ENCODE data around the gene KRT6C.
"Not testable (repeated sequence)": the region's sequence is repeated elsewhere in the genome, so short reads cannot be mapped to it uniquely, and the experiment has no call there.

Gene KRT6C

DNA sequence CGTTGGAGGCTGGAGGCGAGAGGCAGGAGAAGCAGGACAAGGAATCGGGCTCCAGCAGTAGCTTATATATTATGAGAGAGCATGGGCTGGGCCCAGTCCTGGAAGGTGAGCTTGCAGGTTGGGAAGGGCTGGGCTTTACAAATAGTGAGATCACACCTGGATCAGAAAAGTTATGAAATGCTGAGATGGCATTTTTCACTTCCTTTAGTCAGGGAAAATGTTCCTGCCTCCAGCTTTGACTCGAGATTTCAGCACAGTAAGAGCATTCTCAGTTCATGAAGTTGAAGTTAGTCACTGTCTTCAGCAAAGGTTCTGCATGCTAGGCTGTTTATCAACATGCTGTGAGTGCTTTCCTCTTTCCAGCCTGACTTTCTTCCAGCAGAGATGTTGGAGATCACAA lies at the start of gene KRT6C:
Gene KRT6C (minus strand): TSS at position 38 of the 400 bp plus-strand sequence. CDS start 68 bp downstream, outside the sequence.
- DNase-seq: no peak

DNA sequence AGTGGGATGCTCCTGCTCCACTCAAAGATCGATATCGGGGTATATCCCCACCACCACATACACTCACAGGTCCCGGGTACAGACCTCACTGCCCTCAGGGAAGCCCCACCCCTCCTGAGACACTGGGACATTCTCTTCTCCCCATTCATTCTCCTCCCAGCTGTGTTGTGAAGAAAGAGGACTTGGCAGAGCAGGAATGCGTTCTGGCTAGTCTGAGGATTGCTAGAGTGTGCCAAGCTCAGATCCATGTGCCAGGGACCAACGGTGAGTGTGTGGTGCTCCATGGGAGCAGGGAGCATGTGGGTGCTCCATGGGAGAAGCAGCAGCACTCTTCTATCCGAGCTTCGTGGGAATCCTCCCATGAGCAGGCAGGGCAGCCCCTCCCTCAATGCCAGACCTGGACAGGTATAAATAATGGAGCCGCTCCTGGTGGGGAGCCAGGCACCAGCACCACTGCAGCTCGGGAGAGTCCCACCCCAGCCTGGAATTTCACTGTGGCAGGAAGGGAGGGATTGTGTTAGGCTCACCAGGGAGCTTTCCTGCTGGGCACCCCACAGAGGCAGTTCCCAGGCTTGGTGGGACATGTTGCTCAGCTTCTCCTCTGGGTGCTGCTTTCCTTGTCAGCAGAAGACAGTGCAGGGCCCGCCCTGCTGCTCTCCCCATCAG lies 48.9 kb upstream of the KRT6C start:
- DNase-seq: no peak

DNA sequence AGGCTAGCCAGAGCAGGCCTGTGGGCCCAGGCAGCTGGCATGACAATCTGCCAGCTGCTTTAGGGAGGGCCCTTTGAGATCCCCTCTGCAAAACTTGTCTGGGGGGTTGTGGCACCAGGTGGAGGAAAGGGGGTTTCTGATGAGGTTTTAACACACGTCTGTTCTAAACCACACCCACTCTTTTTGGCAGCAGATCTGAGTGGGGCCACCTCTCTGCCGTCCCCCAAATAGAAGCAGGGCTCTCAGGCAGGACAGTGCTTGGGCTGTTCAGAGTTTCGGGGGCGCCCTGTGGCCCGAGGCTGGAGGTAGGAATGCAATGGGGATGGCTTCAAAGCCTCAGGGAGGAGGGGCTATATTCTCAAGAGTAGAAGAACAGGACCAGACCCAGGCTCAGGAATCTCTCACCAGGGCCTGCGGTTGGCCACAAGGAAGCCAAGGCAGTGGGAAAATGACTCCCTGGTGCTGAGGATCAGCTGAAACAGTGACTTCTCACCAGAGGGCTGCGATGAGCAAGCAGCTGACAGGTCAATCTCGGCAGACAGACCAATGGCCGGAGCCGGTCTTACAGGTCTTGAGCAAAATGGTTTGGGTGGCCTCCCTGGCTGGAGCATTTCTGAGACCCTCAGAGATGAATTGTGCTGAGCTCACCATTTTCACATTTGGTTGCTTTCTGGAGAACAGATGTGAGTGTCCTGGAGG lies 48.1 kb upstream of the KRT6C start:
- no peak for DNase-seq

DNA sequence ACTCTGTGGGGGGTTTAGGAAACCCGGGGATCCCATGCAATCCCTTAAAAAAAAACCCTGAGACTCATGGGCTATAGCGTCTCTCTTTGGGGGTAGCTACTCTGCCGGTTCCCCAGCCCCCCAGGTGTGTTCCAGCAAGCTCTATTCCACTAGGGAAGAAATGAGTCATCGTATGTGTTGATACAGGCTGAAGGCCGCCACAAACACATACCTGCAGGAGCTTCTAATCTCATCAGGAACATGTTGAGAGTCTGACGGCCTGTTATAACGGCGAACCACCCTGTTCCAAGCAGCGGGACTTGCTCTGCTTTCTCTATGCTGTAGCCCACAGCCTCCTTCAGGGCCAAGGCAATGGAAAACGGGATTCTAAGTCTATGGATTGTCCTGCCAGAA lies 47.6 kb upstream of the KRT6C start:
- no peak for DNase-seq

DNA sequence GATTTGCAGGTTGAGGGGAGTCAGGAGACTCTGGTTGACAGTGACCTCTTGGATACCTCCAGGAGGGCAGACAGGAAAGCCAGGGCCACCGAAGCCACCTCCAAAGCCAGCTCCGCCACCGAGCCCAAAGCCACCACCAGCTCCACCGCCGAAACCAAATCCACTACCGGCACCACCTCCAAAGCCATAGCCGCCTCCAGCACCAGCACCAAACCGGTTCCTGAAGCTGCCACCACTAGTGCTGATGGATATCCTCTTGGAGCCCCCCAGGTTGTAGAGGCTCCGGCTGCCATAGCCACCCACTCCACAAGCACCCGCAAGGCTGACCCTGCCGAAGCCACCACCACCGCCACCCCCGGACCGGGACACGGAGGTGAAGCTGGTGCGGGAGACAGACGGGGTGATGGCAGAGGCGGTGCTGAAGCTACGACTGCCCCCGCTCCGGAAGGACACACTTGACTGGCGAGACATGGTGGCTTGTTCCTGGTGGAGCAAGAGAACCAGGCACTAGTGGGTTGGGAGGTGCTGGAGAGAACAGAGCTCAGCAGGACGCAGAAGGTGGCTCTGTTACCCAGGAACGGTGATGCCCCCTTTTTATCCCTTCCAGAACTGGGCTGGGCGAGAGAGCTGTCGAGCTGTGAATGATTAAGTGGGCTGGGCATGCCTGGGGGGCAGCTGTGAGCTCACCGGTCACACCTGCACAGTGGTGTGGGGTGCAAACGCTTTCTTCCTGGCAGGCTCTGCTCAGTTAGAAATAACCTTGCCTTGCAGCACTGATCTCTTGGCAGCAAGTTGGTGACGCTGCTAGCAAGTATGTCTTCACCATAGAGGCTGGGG lies 46.4 kb upstream of the KRT6C start, which contains the start of gene KRT5:
Gene KRT5 (minus strand): TSS at position 569 of the 837 bp plus-strand sequence. CDS start 98 bp downstream, at position 471.
- DNase-seq: no peak

DNA sequence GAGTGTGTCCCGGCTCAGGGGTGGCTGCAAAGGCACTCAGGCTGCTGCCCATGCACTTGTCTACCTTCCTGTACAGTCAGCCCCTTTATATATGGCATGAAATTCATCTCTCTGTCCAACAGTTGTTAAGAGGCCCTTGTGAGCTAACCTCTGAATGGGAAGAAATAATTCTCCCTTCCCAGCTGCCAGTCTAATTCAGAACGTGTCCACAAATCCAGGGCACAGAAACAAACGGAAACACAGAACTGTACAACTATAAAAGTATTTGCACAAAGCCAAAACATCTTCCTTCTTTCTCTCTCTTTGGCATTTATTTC lies 45.7 kb upstream of the KRT6C start:
- DNase-seq: no peak

DNA sequence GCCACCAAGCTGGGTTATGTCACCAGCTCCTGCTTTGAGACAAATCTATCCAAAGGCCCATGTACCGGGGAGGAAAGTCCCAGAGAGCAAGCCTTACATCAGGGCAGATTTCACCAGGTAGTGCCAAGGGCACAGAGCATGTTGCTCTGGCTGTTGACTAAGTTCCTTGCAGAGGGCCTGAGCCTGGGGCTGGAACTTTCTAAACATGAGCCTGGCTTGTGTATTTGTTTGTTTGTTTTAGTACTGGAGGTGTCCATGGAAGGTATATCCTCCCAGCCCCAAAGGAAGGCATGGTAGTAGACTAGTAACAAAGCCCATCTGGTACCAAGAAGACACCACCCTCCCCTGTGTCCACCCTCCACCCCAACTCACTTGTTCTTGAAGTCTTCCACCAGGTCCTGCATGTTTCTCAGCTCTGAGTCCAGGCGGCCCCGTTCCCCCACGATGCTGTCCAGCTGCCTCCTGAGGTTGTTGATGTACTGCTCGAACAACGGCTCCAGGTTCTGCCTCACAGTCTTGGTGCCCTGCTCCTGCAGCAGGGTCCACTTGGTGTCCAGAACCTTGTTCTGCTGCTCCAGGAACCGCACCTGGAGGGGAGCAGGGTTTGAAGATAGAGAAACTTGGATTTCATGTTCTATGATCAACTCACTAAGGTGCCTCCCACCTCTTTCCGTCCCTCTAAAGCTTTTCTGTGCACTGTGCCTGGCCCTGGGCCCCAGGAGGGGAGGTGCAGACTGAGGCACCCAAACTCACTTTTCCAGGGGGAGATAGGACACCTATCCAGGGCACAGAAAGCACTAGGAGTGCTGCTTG lies 45.2 kb upstream of the KRT6C start:
- no peak for DNase-seq

DNA sequence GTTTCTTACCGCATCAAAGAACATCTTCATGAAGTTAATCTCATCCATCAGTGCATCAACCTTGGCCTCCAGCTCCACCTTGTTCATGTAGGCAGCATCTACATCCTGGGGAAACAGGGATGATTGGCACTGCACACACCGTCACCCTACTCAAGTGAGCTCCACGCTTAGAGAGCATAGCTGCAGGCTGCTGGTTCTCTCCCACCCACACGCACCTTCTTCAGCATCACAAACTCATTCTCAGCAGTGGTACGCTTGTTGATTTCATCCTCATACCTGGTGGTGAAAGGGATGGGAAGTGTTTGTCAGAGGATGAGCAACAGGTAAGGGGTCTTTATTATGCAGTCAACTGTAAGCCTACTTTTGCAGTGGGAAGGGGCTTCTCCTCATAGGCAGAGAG lies 44.3 kb upstream of the KRT6C start:
- DNase-seq: no peak

DNA sequence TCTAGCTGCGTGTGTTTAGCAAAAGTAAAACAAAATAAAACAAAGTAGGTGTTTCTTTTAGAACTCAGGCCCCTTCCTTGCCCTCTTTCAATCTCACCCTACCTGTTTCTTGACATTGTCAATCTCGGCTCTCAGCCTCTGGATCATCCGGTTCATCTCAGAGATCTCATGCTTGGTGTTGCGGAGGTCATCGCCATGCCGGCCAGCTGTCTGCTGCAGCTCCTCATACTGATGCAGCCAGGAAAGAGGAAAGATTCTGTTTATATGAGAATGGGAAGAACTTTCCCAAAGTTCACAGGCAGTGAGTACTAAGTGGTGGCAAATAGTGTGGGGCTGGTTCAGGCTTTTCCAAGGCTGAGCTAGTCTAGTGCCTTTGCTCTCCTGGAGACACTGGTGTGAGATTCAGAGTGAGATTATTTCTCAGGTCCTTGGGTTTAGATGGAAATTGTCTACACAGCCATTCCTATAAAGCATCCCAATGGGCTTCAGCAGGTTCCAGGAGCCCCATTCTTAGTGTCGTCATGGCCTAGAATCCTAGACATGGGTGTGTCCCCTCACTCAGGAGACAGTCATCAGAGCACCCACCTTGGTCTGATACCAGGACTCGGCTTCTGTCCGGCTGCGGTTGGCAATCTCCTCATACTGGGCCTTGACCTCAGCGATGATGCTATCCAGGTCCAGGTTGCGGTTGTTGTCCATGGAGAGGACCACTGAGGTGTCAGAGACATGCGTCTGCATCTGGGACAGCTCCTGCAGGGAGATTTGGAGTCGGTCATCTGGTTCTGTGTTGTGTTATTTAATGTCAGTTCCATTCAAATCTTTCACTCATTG lies 43.6 kb upstream of the KRT6C start:
- no peak for DNase-seq

DNA sequence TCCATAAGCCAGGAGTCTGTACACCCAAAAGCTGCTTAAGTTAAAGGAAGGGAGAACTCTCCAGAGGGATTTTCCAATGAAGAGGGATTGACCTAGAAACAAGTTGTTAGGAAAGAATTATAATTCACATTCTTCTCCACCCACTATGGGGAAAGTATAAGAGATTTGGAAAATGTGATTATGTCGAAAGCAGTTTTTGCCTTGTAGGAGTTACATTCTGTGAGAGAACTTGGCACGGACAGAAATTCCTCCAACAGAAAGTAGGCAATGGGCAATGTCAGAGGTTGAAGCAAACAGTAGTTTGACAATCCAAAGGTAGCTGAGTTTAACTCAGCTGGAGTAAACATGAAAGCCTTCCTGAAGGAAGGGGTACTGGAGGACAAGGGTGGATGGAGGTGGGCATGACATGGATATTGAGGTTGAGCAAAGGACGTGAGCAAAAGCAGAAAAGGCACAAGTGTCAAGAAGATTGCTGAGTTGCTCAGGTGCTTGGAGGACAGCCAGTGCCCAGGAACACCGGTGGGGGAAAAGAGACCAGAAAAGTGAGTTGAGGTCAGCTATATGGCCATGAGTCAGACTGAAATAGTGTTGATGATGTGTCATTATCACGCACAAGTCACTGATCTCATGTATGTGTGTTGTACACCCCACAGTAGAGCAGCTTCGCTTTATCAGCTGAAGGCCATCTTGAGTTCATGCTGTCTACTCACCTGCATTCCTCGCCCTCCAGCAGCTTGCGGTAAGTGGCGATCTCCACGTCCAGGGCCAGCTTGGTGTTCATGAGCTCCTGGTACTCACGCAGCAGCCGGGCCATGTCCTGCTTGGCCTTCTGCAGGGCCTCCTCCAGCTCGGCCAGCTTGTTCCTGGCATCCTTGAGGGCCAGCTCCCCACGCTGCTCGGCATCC lies 42.6 kb upstream of the KRT6C start:
- no peak for DNase-seq

DNA sequence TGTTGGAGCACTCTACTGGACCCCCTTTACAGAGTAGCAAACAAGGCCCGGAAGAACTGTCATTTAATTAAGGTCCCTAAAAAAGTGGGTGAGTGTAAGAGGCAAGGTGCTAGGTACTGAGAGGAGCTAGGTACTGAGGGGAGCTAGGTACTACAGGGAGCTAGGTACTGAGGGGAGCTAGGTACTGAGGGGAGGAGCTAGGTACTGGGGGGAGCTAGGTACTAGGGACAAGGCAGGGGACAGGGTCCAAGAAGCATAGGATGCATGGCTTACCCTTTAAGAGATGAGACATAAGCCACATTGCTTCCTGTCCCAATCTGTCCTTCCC lies 41.7 kb upstream of the KRT6C start:
- no peak for DNase-seq

DNA sequence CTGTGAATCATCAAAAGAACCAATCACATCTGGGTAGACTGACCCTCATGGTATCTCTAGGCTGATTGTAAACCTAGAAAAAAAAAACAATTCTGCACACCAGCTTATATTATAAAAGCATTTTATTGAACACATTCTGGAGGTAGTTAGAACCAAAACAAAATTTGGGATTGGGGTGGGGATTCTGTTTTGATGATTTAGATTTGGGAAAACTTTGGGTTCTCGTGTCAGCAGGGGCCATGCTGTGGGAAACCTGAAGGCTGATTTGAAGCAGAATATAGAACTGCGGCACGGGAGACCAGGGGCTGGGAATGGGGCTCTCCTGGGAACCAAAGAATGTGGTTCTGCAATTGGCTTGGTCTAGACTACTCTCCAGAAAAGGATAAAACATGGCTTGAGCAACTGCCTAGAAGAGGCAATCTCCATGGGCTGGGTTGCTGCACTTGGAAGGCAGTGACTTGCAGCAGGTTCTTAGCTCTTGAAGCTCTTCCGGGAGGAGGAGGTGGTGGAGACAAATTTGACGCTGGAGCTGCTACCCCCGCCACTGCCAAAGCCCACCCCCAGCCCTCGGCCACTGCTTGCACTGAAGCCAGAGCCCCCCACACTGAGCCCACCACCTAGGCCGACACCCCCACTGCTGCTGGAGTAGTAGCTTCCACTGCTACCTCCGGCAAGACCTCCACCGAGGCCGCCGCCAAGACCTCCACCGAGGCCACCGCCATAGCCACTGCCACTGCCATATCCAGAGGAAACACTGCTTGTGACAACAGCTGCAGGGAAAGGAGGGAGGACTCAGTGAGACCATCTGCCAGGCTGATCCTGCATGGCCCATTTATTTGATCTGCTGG lies 41.1 kb upstream of the KRT6C start:
- DNase-seq: no peak

DNA sequence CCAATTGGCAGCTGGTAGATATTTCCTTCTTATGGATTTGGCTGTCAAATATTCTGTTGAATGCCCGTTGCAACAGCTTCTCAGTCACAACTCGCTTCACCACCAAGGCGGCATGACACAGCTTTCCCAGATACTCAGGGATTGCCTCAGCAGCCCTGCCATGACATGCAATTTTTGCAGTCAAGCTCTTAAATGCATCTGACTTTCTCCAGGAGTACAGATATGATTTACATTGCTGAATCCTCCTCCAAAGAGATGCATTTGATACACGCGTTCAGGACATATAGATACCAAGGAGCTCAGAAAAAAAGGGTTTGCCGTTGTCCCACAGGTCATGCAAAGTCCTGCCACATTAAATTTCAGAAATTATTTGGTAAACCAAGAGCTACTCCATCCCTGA lies 40.1 kb upstream of the KRT6C start:
- no peak for DNase-seq

DNA sequence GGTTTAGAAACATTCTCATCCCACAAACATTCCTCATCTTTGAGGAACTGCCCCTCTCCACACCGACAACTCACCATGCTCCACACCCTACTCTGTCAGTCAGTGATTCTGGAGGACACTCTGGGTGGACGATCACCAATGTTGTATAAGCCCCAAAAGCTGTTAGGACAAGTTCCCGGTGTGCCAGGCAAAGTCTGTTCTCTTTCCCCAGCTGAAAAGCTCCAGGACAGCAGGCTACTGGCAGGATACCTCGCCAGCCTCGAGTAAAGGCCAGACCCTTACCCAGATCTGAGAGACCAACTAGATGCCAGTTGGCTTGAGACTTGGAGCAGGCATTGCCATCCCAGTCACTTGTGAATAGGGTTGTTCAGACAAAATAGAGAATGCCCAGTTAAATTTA lies 34.6 kb upstream of the KRT6C start:
- no peak for DNase-seq

DNA sequence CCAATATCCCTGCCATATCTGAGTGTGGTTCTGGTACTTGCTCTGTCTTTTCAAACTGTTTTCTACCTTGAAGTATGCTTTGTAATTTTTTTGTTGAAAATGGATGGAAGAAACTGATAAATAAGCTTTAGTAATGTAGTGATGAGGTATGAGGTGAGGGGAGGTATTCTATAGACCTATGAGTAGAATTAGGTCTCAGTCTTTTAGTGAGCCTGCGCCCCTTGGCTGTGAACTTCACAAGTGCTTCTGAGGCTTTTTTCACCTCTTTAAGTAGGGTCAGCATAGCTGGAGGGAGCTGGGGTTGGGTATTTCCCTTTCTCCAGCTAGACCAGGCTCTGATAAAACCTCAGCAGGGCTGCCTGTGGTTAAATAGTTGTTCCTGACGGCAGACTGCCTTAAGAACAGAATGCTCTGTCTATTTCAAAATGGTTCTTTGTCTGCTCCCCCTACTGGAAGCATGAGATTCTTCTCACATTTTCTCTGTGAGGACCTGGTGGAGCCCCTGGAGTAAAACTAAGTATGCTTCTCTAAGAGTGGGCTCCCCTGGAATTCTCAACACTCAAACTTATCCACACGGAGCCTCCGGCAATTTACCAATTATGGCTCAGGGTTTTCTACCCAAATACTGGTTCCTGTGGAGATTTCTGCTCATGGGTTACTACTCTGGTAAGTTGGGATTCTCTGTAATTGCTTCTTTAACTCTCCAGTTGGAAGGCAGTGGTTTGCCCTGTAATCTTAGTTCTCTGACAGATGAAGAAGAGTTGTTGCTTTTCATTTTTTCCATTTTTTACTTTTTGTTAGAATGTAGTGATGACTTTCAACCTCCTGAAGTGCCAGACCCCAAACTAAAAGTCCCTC lies 33.5 kb upstream of the KRT6C start:
- peak in 1 of 2 donors; percentile 35 for DNase-seq

DNA sequence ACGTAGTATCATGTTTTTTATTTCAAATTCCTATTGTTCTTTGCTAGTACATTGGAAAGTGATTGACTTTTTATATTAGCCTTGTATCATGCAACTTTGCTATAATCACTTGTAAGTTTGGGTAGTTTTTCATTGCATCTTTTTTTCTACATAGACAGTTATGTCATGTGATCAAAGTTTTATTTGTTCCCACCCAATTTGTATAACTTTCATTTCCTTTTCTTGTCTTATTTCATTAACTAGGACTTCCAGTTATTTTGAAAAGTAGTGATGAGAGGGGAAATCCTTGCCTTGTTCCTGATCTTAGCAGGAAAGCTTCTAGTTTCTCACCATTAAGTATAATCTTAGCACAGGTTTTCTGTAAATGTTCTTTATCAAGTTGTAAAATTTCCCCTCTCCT lies 29.3 kb upstream of the KRT6C start:
- no peak for DNase-seq

DNA sequence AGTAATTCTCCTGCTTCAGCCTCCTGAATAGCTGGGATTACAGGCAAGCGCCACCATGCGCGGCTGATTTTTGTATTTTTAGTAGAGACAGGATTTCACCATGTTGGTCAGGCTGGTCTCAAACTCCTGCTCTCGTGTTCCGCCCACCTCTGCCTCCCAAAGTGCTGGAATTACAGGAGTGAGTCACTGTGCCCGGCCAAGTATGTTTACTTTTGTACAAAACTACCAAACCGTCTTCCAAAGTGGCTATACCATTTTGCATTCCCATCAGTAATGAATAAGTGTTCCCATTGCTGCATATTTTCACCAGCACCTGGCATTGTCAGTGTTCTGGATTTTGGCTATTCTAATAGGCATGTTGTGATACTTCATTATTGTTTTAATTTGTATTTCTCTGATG lies 27.9 kb upstream of the KRT6C start:
- DNase-seq: no peak

DNA sequence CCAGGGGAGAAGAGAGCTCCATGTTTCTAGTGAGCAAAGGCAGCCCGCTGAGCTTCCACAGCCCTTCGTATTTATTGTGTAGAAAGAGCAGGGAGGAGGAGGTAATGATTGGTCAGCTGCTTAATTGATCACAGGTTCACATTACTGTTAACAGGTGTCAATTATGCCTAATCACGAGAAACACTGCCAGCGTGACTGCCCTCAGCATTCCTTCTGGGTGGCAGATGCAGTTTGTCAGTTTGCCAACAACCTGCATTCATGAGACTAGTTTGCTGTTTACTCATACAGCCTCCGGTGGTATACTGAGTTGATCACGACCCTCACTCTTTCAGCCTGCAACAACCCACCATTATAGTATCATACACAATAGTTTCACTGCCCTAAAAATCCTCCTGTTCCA lies 27.0 kb upstream of the KRT6C start:
- DNase-seq: not testable (repeated sequence)
